ENCODE data around the gene NEUROD4.

NEUROD4 gene

GRCh38 chr12:55002355-55002754, 17.4 kb upstream of the NEUROD4 start:
- H3K27me3 ChIP-seq (ENCODE audit: control insufficient read depth, insufficient read depth, low read length): no peaks in the 10 kb centered on the region
- H3K9me3 ChIP-seq (ENCODE audit: control insufficient read depth, low read length): no peaks in the 10 kb centered on the region
- no peak overlapping the region for H3K9ac ChIP-seq (ENCODE audit: low read length)
- H3K4me1 ChIP-seq (ENCODE audit: control insufficient read depth, insufficient read depth, low read length): no peaks in the 10 kb centered on the region
- H3K36me3 ChIP-seq (ENCODE audit: control insufficient read depth, insufficient read depth, low read length): no peaks in the 10 kb centered on the region
- H3K4me3 ChIP-seq (ENCODE audit: low read length): no peak overlapping the region

- Histone ChIP-seq H3K9ac (ENCODE audit: low read length) (no peak overlapping the region), H3K9me3 (ENCODE audit: control insufficient read depth, low read length) (no peaks in the 10 kb centered on the region), H3K36me3 (ENCODE audit: control insufficient read depth, insufficient read depth, low read length) (no peaks in the 10 kb centered on the region), H3K27me3 (ENCODE audit: control insufficient read depth, insufficient read depth, low read length) (no peaks in the 10 kb centered on the region), H3K4me1 (ENCODE audit: control insufficient read depth, insufficient read depth, low read length) (no peaks in the 10 kb centered on the region), H3K4me3 (ENCODE audit: low read length) (no peak overlapping the region)
Observed at GRCh38 chr12:55008944-55009585, 10.7 kb upstream of the NEUROD4 start.

- H3K9me3 ChIP-seq (ENCODE audit: control insufficient read depth, low read length): no peaks in the 10 kb centered on the region
- H3K27me3 ChIP-seq (ENCODE audit: control insufficient read depth, insufficient read depth, low read length): peaks cover 13% of the 10 kb centered on the region
- no peaks in the 10 kb centered on the region for H3K36me3 ChIP-seq (ENCODE audit: control insufficient read depth, insufficient read depth, low read length)
- H3K9ac ChIP-seq (ENCODE audit: low read length): no peak overlapping the region
- no peak overlapping the region for H3K4me3 ChIP-seq (ENCODE audit: low read length)
- H3K4me1 ChIP-seq (ENCODE audit: control insufficient read depth, insufficient read depth, low read length): peaks cover 4% of the 10 kb centered on the region
Observed at GRCh38 chr12:55017416-55017925, 2.3 kb upstream of the NEUROD4 start.

DNA sequence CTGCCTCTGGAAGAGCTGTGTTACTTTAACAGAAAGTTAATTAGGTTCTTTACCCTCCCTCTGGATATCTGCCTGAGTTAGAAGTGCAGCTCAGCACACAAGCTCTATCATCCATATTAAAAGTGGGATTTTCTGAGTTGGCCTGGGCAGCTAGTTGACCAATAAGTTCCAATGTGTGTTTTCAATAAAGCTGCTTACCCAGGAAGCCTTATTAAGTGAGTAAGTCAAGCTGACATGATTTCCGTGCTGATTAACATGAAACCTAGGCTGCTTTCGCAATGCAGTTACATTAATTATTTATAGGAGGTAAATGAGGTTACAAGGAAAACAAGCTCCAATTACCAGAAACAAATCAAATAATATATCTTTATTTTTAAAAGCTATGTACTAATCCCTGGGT, 4.8 kb downstream of the NEUROD4 start:
- peaks cover 4% of the 10 kb centered on the region for H3K4me1 ChIP-seq (ENCODE audit: control insufficient read depth, insufficient read depth, low read length)
- H3K27me3 ChIP-seq (ENCODE audit: control insufficient read depth, insufficient read depth, low read length): peaks cover 7% of the 10 kb centered on the region
- H3K36me3 ChIP-seq (ENCODE audit: control insufficient read depth, insufficient read depth, low read length): no peaks in the 10 kb centered on the region
- no peaks in the 10 kb centered on the region for H3K9me3 ChIP-seq (ENCODE audit: control insufficient read depth, low read length)
- H3K9ac ChIP-seq (ENCODE audit: low read length): no peak overlapping the region
- H3K4me3 ChIP-seq (ENCODE audit: low read length): no peak overlapping the region

- no peaks in the 10 kb centered on the region for H3K27me3 ChIP-seq (ENCODE audit: control insufficient read depth, insufficient read depth, low read length)
- H3K4me1 ChIP-seq (ENCODE audit: control insufficient read depth, insufficient read depth, low read length): no peaks in the 10 kb centered on the region
- H3K4me3 ChIP-seq (ENCODE audit: low read length): no peak overlapping the region
Observed at GRCh38 chr12:55025508-55025907, 5.7 kb downstream of the NEUROD4 start.

GRCh38 chr12:55034218-55034617, 14.4 kb downstream of the NEUROD4 start:
- Histone ChIP-seq H3K4me1 (ENCODE audit: control insufficient read depth, insufficient read depth, low read length) (no peaks in the 10 kb centered on the region), H3K9ac (ENCODE audit: low read length) (no peak overlapping the region), H3K9me3 (ENCODE audit: control insufficient read depth, low read length) (no peaks in the 10 kb centered on the region), H3K36me3 (ENCODE audit: control insufficient read depth, insufficient read depth, low read length) (no peaks in the 10 kb centered on the region), H3K4me3 (ENCODE audit: low read length) (no peak overlapping the region), H3K27me3 (ENCODE audit: control insufficient read depth, insufficient read depth, low read length) (peaks cover 3% of the 10 kb centered on the region)

More at GRCh38 chr12:55025508-55025907, 5.7 kb downstream of the NEUROD4 start:
- Histone ChIP-seq H3K9ac (ENCODE audit: low read length) (no peak overlapping the region), H3K9me3 (ENCODE audit: control insufficient read depth, low read length) (no peaks in the 10 kb centered on the region), H3K36me3 (ENCODE audit: control insufficient read depth, insufficient read depth, low read length) (no peaks in the 10 kb centered on the region)

DNA sequence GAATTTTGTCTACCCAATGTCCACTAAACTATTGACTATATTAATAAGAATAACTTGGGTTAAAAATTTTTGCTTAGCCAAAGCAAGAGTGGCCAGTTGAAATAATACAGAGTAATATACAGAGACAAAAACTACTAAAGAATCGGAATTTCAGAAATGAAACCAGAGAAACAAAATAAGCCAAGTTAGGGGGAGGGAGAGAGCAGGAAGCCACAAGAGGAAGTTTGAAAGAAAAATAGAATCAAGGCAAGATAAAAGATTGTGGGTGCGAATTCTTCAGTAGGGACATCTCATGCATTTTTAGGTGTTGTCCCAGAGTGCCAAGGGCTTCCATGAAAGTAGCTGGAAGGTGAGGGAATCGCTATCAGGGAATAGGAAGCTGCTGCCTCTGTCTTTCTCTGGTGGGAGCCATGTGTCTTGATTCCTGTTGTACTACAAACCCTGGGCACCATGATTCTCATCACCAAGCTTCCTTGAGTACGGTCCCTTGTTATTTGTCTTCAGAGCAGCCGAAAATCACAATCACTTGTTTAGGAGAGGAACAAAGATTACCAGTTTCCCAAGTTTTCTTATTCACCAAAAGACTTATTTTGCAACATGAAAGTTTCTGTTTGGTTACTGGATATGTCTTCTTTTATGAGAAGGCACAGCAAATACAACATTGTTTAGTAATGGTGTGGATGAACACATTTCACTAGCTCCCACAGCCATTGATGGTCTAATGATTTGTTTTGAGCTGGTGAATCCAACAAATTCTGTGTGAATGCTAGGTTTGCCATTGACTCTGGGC, 16.7 kb downstream of the NEUROD4 start:
- Histone ChIP-seq H3K36me3 (ENCODE audit: control insufficient read depth, insufficient read depth, low read length) (no peaks in the 10 kb centered on the region), H3K9me3 (ENCODE audit: control insufficient read depth, low read length) (no peaks in the 10 kb centered on the region), H3K27me3 (ENCODE audit: control insufficient read depth, insufficient read depth, low read length) (peaks cover 3% of the 10 kb centered on the region), H3K9ac (ENCODE audit: low read length) (no peak overlapping the region), H3K4me1 (ENCODE audit: control insufficient read depth, insufficient read depth, low read length) (no peaks in the 10 kb centered on the region), H3K4me3 (ENCODE audit: low read length) (no peak overlapping the region)

DNA sequence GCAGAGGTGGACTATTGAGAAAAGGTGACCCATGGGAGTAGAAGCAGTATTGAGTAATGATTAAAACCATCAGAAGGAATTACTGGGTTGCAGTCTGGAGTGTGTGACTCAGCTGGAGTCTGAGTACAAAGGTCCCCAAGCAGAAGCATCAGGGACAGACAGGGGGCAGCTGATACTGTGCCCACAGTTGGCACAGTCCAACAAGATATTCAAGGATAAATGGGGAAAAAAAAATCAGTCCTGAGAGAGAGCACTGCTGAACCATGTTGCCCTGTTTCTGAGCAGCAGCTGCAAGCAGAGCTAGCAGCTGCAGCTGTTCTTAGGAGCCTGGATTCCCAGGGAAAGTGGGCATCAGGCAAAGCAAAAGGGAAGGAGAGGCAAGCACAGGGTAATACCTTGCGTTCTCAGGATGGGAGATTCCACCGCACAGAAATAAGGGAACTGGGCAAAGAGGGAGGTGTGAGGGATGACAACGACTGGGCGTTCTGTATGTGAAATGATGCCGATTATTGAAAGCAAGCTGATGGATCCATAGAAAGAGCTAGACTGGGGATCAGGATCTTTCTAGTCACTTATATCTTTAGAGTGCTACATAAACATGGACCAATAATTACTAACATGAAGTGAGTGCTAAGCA, 17.7 kb downstream of the NEUROD4 start:
- Histone ChIP-seq H3K4me1 (ENCODE audit: control insufficient read depth, insufficient read depth, low read length) (no peaks in the 10 kb centered on the region), H3K27me3 (ENCODE audit: control insufficient read depth, insufficient read depth, low read length) (peaks cover 3% of the 10 kb centered on the region), H3K36me3 (ENCODE audit: control insufficient read depth, insufficient read depth, low read length) (no peaks in the 10 kb centered on the region), H3K9ac (ENCODE audit: low read length) (no peak overlapping the region), H3K4me3 (ENCODE audit: low read length) (no peak overlapping the region), H3K9me3 (ENCODE audit: control insufficient read depth, low read length) (no peaks in the 10 kb centered on the region)

DNA sequence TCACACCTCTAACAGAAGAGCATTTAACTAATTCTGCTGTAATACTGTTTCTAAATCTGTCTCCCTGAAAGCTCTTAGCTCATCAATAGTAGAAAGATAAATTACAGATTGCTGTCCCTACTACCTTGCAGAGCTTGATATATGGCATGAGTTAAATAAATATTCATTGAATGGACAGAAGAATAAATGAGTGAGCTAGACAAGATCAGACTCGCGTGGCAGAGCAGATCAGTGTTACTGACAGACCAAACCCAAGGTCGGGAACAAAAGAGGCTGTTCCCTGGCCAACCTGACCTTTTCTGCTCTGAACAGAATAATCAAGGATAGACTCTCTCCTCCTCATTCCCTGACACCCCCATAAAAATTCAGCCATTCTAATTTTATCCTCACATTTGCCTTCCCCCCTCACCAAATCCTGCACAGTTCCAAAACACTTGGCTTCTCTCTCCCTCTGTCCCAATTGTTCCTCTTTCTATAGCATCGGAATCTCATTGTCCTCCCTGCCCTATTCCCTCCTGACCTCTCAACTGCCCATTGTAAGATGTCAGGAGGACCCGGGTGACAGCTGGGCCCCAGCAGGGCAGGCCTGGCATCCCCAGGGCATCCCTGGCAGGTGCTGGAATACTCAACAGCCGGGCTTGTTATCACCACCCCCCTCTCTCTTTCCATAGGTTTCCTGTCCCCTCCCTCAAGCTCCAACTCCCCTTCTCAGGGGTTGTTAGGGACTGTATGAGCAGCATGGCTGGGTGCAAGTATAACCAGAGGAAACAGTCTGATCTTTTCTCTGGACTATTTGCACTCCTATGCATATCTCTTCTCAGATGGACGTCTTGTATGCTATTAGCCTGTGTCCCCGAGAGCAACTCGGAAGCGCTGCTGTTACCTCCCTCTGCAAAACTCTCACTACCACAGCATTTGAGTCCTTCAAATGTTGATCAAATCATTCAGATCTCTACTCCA, 19.9 kb downstream of the NEUROD4 start:
- no peak overlapping the region for H3K4me3 ChIP-seq (ENCODE audit: low read length)
- no peaks in the 10 kb centered on the region for H3K27me3 ChIP-seq (ENCODE audit: control insufficient read depth, insufficient read depth, low read length)
- H3K36me3 ChIP-seq (ENCODE audit: control insufficient read depth, insufficient read depth, low read length): no peaks in the 10 kb centered on the region
- no peak overlapping the region for H3K9ac ChIP-seq (ENCODE audit: low read length)
- H3K4me1 ChIP-seq (ENCODE audit: control insufficient read depth, insufficient read depth, low read length): no peaks in the 10 kb centered on the region
- no peaks in the 10 kb centered on the region for H3K9me3 ChIP-seq (ENCODE audit: control insufficient read depth, low read length)

DNA sequence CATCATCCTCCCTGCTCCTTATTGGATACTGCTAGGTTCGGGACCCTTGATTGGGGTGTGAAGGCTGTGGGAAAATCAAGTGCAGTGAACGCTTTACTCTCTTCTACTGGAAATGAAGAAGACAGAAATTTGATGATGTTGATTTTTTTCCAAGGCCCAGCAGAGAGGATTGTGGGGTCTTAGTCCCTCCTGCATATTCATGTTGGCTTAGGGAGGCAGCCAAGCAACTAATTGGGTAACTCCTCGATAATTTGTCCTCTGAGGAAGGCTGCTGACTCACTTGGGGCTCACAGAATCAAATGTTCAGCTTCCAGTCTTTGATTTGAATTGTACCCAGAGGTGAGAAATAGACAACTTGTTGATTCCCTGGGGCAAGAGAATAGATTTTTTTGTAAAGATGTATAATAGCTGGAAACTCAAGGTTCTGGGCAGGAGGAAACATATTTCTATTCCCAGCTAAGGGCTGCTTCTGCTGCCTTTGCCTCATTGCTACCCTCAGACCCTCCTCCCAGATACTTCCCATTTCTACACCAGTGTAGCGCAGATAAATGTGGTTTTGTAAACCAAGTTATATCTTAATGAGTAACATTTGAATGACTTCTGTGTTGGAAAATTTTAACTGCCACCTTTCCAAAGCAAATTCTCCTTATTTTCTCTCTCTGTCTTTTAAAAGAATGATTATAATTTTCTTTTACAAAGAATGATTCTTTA, 21.7 kb downstream of the NEUROD4 start:
- no peak overlapping the region for H3K4me3 ChIP-seq (ENCODE audit: low read length)
- H3K9me3 ChIP-seq (ENCODE audit: control insufficient read depth, low read length): no peaks in the 10 kb centered on the region
- no peaks in the 10 kb centered on the region for H3K4me1 ChIP-seq (ENCODE audit: control insufficient read depth, insufficient read depth, low read length)
- no peaks in the 10 kb centered on the region for H3K27me3 ChIP-seq (ENCODE audit: control insufficient read depth, insufficient read depth, low read length)
- H3K36me3 ChIP-seq (ENCODE audit: control insufficient read depth, insufficient read depth, low read length): no peaks in the 10 kb centered on the region
- H3K9ac ChIP-seq (ENCODE audit: low read length): no peak overlapping the region

DNA sequence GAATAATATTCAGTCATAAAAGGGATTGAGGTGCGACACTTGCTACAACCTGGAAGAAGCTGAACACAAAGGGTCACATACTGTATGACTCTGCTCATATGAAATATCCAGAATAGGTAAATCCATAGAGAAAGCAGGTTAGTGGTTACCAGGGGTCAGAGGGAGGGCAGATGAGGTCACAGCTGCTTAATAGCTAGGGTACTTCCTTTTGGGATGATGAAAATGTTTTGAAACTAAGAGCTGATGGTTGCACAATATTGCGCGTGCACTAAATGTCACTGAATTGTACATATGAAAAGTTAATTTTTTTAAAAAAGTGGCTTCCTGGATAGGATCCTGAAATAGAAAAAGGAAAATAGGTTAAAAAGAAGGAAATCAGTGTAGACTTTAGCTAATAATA, 23.8 kb downstream of the NEUROD4 start:
- Histone ChIP-seq H3K27me3 (ENCODE audit: control insufficient read depth, insufficient read depth, low read length) (no peaks in the 10 kb centered on the region), H3K4me3 (ENCODE audit: low read length) (no peak overlapping the region), H3K9me3 (ENCODE audit: control insufficient read depth, low read length) (no peaks in the 10 kb centered on the region), H3K4me1 (ENCODE audit: control insufficient read depth, insufficient read depth, low read length) (no peaks in the 10 kb centered on the region), H3K9ac (ENCODE audit: low read length) (no peak overlapping the region), H3K36me3 (ENCODE audit: control insufficient read depth, insufficient read depth, low read length) (no peaks in the 10 kb centered on the region)

All from mucosa of stomach (tissue), 1 donor.